Hepatocyte (in vitro differentiated cells): Measurements from ENCODE around the gene AGBL4. TPM values are rescaled to one million over a fixed set of nuclear protein-coding genes. Genes with fewer than 3 reads are reported as not detected.

Source experiments
- DNase-seq: peaks from one replicate; pipeline ENCODE4 v3.0.0-alpha.2; 2016; ENCODE audit warnings: low spot score
- H2AFZ ChIP-seq: fragments of 200-600 bp; sonication (generic); 2 replicates; pipeline ENCODE4 v1.6.0; 2016; ENCODE audit warnings: antibody characterized with exemption, mild to moderate bottlenecking
- H3K27ac ChIP-seq: fragments of 200-600 bp; sonication (generic); 2 replicates; pipeline ENCODE4 v1.5.1; 2016; ENCODE audit warnings: mild to moderate bottlenecking
- H3K27me3 ChIP-seq: fragments of 200-600 bp; sonication (generic); 2 replicates; pipeline ENCODE4 v1.6.1; 2016
- H3K36me3 ChIP-seq: fragments of 200-600 bp; sonication (generic); replicated peaks from 2 replicates; pipeline ENCODE4 v1.5.1; 2016; ENCODE audit warnings: low read depth; ENCODE audit not compliant: insufficient read depth
- H3K4me1 ChIP-seq: fragments of 200-600 bp; sonication (generic); 2 replicates; pipeline ENCODE4 v1.5.1; 2016; ENCODE audit warnings: mild to moderate bottlenecking, moderate library complexity; ENCODE audit not compliant: insufficient read depth
- H3K4me2 ChIP-seq: fragments of 200-600 bp; sonication (generic); 2 replicates; pipeline ENCODE4 v1.6.0; 2016
- H3K4me3 ChIP-seq: fragments of 200-600 bp; sonication (generic); 2 replicates; pipeline ENCODE4 v1.5.1; 2016; ENCODE audit warnings: mild to moderate bottlenecking
- H3K79me2 ChIP-seq: fragments of 200-600 bp; sonication (generic); 2 replicates; pipeline ENCODE4 v1.6.0; 2017; ENCODE audit warnings: mild to moderate bottlenecking
- H3K9me2 ChIP-seq: fragments of 200-600 bp; sonication (generic); replicated peaks from 2 replicates; pipeline ENCODE4 v1.6.0; 2017; ENCODE audit warnings: mild to moderate bottlenecking; ENCODE audit not compliant: insufficient read depth
- H3K9me3 ChIP-seq: fragments of 200-600 bp; sonication (generic); 2 replicates; pipeline ENCODE4 v1.5.1; 2016; ENCODE audit warnings: low read depth, mild to moderate bottlenecking
- H4K20me1 ChIP-seq: fragments of 200-600 bp; sonication (generic); 2 replicates; pipeline ENCODE4 v1.6.0; 2016; ENCODE audit warnings: mild to moderate bottlenecking; ENCODE audit not compliant: insufficient read depth, poor library complexity, severe bottlenecking
- CTCF ChIP-seq: fragments of 200-600 bp; sonication (generic); IDR thresholded peaks from 2 replicates; pipeline ENCODE4 v1.5.1; 2016; ENCODE audit warnings: antibody characterized with exemption, mild to moderate bottlenecking; ENCODE audit not compliant: poor library complexity
- EZH2 ChIP-seq: fragments of 200-600 bp; sonication (generic); IDR thresholded peaks from 2 replicates; pipeline ENCODE4 v1.6.1; 2016; ENCODE audit warnings: antibody characterized with exemption, mild to moderate bottlenecking, borderline replicate concordance
- EZH2phosphoT487 ChIP-seq: fragments of 200-600 bp; sonication (generic); IDR thresholded peaks from one replicate; pipeline ENCODE4 v1.6.1; 2018; ENCODE audit warnings: antibody characterized with exemption, mild to moderate bottlenecking, low read depth, moderate library complexity; ENCODE audit not compliant: unreplicated experiment, severe bottlenecking
- WGBS: methylation state at CpG from one replicate; pipeline ENCODE4 v1.1.6; 2016; ENCODE audit warnings: low lambda C conversion rate; ENCODE audit errors: missing lambda C conversion rate; 5-methylcytosine and 5-hydroxymethylcytosine counted together
- polyA plus RNA-seq: library from polyadenylated mRNA; unstranded; fragments of >200 nt; fragmentation: Nextera tagmentation; extraction: Ambion mirVana; gene quantifications from 2 replicates; pipeline ENCODE4 v1.2.1, GENCODE V29; 2016
- total RNA-seq: library from RNA; depleted of rRNA; stranded (reverse); fragments of >200 nt; gene quantifications from 2 replicates; pipeline ENCODE4 v1.2.3, GENCODE V29; 2014

AGBL4 gene
- total and polyA plus RNA-seq, 2 experiments from 2014 or later, result 0.50 to 0.73 TPM

- no peak for TF ChIP-seq EZH2phosphoT487
- TF ChIP-seq CTCF, result no peak
- TF ChIP-seq EZH2, result no peak
Measured at GRCh38 chr1:48743480-48743879, 1280.3 kb downstream of the AGBL4 start.

GRCh38 chr1:48741380-48741779 is 1282.4 kb downstream of the AGBL4 start:
- no peak for TF ChIP-seq CTCF
- TF ChIP-seq EZH2, result no peak
- no peak for TF ChIP-seq EZH2phosphoT487
- H4K20me1 ChIP-seq, result no peaks in the 10 kb centered on the region
- no peaks in the 10 kb centered on the region for H3K9me3 ChIP-seq
- H3K36me3 ChIP-seq, result no peaks in the 10 kb centered on the region
- DNase-seq, result no peak
- no peaks in the 10 kb centered on the region for H3K27me3 ChIP-seq
- H3K4me1 ChIP-seq, result no peaks in the 10 kb centered on the region
- no peaks in the 10 kb centered on the region for H3K79me2 ChIP-seq
- no peak overlapping the region for H3K4me2 ChIP-seq
- no peak overlapping the region for H3K27ac ChIP-seq
- H3K4me3 ChIP-seq, result no peak overlapping the region
- no peaks in the 10 kb centered on the region for H3K9me2 ChIP-seq
- H2AFZ ChIP-seq, result no peak overlapping the region
- 89% methylated on average over 7 of the region's 7 CpGs for WGBS

More at GRCh38 chr1:48743480-48743879, 1280.3 kb downstream of the AGBL4 start:
- H4K20me1 ChIP-seq, result no peaks in the 10 kb centered on the region
- H3K79me2 ChIP-seq, result no peaks in the 10 kb centered on the region
- H2AFZ ChIP-seq, result no peak overlapping the region
- H3K4me2 ChIP-seq, result no peak overlapping the region
- no peaks in the 10 kb centered on the region for H3K9me2 ChIP-seq
- H3K27me3 ChIP-seq, result no peaks in the 10 kb centered on the region
- no peak overlapping the region for H3K27ac ChIP-seq
- H3K4me3 ChIP-seq, result no peak overlapping the region
- H3K9me3 ChIP-seq, result no peaks in the 10 kb centered on the region
- H3K36me3 ChIP-seq, result no peaks in the 10 kb centered on the region
- H3K4me1 ChIP-seq, result no peaks in the 10 kb centered on the region
- no peak for DNase-seq

GRCh38 chr1:48740621-48741020 is 1283.1 kb downstream of the AGBL4 start:
- H3K27me3 ChIP-seq, result no peaks in the 10 kb centered on the region
- no peaks in the 10 kb centered on the region for H3K9me3 ChIP-seq
- H3K4me2 ChIP-seq, result no peak overlapping the region
- no peaks in the 10 kb centered on the region for H3K36me3 ChIP-seq
- no peaks in the 10 kb centered on the region for H3K4me1 ChIP-seq
- no peak overlapping the region for H2AFZ ChIP-seq
- H3K9me2 ChIP-seq, result no peaks in the 10 kb centered on the region
- no peaks in the 10 kb centered on the region for H4K20me1 ChIP-seq
- no peak overlapping the region for H3K4me3 ChIP-seq
- no peak for DNase-seq
- H3K79me2 ChIP-seq, result no peaks in the 10 kb centered on the region
- no peak for TF ChIP-seq EZH2phosphoT487
- TF ChIP-seq CTCF, result no peak
- no peak for TF ChIP-seq EZH2
- 86% methylated on average over 3 of the region's 3 CpGs for WGBS
- no peak overlapping the region for H3K27ac ChIP-seq

- Histone ChIP-seq H4K20me1 (no peaks in the 10 kb centered on the region), H3K4me2 (no peak overlapping the region), H3K79me2 (no peaks in the 10 kb centered on the region), H3K27ac (no peak overlapping the region), H3K4me1 (no peaks in the 10 kb centered on the region), H3K27me3 (no peaks in the 10 kb centered on the region), H2AFZ (no peak overlapping the region), H3K9me3 (no peaks in the 10 kb centered on the region), H3K36me3 (no peaks in the 10 kb centered on the region), H3K4me3 (no peak overlapping the region), H3K9me2 (no peaks in the 10 kb centered on the region)
- DNase-seq, result no peak
- 32% methylated on average over 3 of the region's 3 CpGs for WGBS
- TF ChIP-seq EZH2phosphoT487 (no peak), CTCF (no peak), EZH2 (no peak)
Measured at GRCh38 chr1:48739091-48739490, 1284.7 kb downstream of the AGBL4 start.
